K562 (cell line): ENCODE results near the gene TMEM237. TPM values are rescaled to one million over a fixed set of nuclear protein-coding genes. Genes with fewer than 3 reads are reported as not detected.

Experiments
- KLF10 ChIP-seq: fragments of 250-450 bp; sonication (Bioruptor Pico); IDR thresholded peaks from 2 replicates; pipeline ENCODE4 v1.6.1; 2021; ENCODE audit warnings: matching md5 sums
- MITF ChIP-seq: IDR thresholded peaks from 2 replicates; pipeline ENCODE4 v1.6.1; 2014; ENCODE audit warnings: antibody characterized with exemption
- PTBP1 ChIP-seq: fragments of 200-400 bp; formaldehyde crosslinking; IDR thresholded peaks from 2 replicates; pipeline ENCODE4 v1.6.1; 2017; ENCODE audit warnings: low read depth, low read length
- RREB1 ChIP-seq: fragments of 250-450 bp; sonication (Bioruptor Pico); IDR thresholded peaks from 2 replicates; pipeline ENCODE4 v1.4.0; 2020
- polyA plus RNA-seq, 8 experiments: library from polyadenylated mRNA; depleted of rRNA in 4 of 8; stranded (reverse) in 5 of 8; unstranded in 3 of 8; fragments of >200 nt; fragmentation: Nextera tagmentation in 2 of 8; fragmentation: Illumina TruSeq in 1 of 8; extraction: Ambion mirVana in 2 of 8; extraction: Trizol in 1 of 8; gene quantifications; 2 replicates each; pipeline versions ENCODE4 v1.2.1 to v1.2.3, GENCODE V29; 2011 to 2014; ENCODE audit warnings: inconsistent platforms in 1 of 8, missing spikeins in 1 of 8
- total RNA-seq, 7 experiments: library from RNA; depleted of rRNA in 6 of 7; stranded (reverse); fragments of >200 nt in 6 of 7; fragmentation: Illumina TruSeq in 2 of 7; extraction: Trizol in 2 of 7; gene quantifications; 2 replicates each; pipeline versions ENCODE4 v1.2.1 to v1.2.3, GENCODE V29; 2011 to 2021; ENCODE audit warnings: low replicate concordance in 1 of 7

TMEM237 gene
- total and polyA plus RNA-seq, 9 of the 15 experiments (the other 6 are each of a cell fraction or from before 2014, with no cell fraction given): 6.2 to 25.6 (median 17.9) TPM

- TF ChIP-seq RREB1 (CRISPR knock-in tag) (no peak), KLF10 (CRISPR knock-in tag) (no peak), PTBP1 (no peak), MITF (no peak)
These were observed 30.2 kb upstream of the TMEM237 start (continued) for GRCh38 chr2:201673546-201673945.
